Measurements from ENCODE around the gene TOMM20.

- TF ChIP-seq EZH2 (IDR thresholded peaks at IDR 0.05) (no peak), ZNF274 (IDR thresholded peaks at IDR 0.05; ENCODE audit: low read depth, low read length) (no peak), POLR2AphosphoS5 (IDR thresholded peaks at IDR 0.05; ENCODE audit: low read depth, low read length) (no peak), RAD21 (IDR thresholded peaks at IDR 0.05; ENCODE audit: low read depth) (no peak), TCF7L2 (IDR thresholded peaks at IDR 0.05; ENCODE audit: borderline replicate concordance, extremely low read depth, insufficient read depth, insufficient read length) (no peak), POLR2A (IDR thresholded peaks at IDR 0.05; ENCODE audit: borderline replicate concordance, extremely low read depth, insufficient read depth, insufficient read length) (no peak), EZH2phosphoT487 (IDR thresholded peaks at IDR 0.05; ENCODE audit: borderline replicate concordance) (no peak), ELF1 (IDR thresholded peaks at IDR 0.05; ENCODE audit: borderline replicate concordance, low read depth) (no peak), EGR1 (IDR thresholded peaks at IDR 0.05; ENCODE audit: low read depth) (no peak)
- TF ChIP-seq, protein P1, sequence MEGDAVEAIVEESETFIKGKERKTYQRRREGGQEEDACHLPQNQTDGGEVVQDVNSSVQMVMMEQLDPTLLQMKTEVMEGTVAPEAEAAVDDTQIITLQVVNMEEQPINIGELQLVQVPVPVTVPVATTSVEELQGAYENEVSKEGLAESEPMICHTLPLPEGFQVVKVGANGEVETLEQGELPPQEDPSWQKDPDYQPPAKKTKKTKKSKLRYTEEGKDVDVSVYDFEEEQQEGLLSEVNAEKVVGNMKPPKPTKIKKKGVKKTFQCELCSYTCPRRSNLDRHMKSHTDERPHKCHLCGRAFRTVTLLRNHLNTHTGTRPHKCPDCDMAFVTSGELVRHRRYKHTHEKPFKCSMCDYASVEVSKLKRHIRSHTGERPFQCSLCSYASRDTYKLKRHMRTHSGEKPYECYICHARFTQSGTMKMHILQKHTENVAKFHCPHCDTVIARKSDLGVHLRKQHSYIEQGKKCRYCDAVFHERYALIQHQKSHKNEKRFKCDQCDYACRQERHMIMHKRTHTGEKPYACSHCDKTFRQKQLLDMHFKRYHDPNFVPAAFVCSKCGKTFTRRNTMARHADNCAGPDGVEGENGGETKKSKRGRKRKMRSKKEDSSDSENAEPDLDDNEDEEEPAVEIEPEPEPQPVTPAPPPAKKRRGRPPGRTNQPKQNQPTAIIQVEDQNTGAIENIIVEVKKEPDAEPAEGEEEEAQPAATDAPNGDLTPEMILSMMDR (IDR thresholded peaks at IDR 0.05 in 2 of 3, conservative IDR thresholded peaks at IDR 0.05 in 1 of 3; ENCODE audit: borderline replicate concordance in 1 of 3, insufficient read depth in 1 of 3, low read depth in 2 of 3, low read length in 2 of 3): no peak
- TF ChIP-seq, protein P2, sequence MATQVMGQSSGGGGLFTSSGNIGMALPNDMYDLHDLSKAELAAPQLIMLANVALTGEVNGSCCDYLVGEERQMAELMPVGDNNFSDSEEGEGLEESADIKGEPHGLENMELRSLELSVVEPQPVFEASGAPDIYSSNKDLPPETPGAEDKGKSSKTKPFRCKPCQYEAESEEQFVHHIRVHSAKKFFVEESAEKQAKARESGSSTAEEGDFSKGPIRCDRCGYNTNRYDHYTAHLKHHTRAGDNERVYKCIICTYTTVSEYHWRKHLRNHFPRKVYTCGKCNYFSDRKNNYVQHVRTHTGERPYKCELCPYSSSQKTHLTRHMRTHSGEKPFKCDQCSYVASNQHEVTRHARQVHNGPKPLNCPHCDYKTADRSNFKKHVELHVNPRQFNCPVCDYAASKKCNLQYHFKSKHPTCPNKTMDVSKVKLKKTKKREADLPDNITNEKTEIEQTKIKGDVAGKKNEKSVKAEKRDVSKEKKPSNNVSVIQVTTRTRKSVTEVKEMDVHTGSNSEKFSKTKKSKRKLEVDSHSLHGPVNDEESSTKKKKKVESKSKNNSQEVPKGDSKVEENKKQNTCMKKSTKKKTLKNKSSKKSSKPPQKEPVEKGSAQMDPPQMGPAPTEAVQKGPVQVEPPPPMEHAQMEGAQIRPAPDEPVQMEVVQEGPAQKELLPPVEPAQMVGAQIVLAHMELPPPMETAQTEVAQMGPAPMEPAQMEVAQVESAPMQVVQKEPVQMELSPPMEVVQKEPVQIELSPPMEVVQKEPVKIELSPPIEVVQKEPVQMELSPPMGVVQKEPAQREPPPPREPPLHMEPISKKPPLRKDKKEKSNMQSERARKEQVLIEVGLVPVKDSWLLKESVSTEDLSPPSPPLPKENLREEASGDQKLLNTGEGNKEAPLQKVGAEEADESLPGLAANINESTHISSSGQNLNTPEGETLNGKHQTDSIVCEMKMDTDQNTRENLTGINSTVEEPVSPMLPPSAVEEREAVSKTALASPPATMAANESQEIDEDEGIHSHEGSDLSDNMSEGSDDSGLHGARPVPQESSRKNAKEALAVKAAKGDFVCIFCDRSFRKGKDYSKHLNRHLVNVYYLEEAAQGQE (IDR thresholded peaks at IDR 0.05; ENCODE audit: low read depth): no peak
These were observed 30.0 kb upstream of the TOMM20 start for GRCh38 chr1:235158680-235159079.
